HG02678 (cell line): Measurements from ENCODE around the gene OR10AD1.
"Not testable (repeated sequence)": the region's sequence is repeated elsewhere in the genome, so short reads cannot be mapped to it uniquely, and the experiment has no call there.

Experiments
- ATAC-seq: cut with Tn5 transposase; IDR thresholded peaks from one replicate; pipeline ENCODE4 v1.9.1; 2021; ENCODE audit warnings: mild to moderate bottlenecking, moderate library complexity; ENCODE audit not compliant: unreplicated experiment

The OR10AD1 gene

DNA sequence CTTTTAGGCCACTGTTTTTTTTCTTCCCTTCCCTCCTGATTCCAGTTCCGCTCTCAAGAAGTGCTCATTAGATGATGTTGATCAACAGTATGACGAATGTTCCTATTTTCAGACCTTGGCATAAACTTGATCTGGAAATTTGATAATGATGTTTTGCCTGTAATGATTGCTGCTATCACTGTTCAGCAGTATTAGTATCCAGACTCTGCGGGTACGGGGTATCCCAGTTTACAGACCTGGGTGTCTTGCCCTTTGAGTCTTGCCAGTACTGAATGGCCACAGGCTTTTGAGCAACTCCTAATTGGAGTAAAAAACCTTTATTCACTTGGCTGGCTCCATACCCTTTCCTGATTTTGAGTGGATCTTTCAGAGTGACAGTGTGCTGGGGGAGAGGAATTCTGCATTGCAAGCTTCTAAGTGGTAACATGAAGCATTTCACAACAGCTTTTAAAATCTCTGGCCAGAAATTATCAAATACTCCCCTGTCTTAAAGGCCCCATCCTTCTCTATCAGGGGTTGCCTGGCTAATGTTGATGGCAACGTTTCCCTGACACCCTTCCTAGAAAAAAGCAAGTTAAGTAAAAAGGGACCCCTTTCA, 39.8 kb downstream of the OR10AD1 start:
- ATAC-seq, result no peak

- no peak for ATAC-seq
Measured at GRCh38 chr12:48160807-48161206, 42.3 kb downstream of the OR10AD1 start.

DNA sequence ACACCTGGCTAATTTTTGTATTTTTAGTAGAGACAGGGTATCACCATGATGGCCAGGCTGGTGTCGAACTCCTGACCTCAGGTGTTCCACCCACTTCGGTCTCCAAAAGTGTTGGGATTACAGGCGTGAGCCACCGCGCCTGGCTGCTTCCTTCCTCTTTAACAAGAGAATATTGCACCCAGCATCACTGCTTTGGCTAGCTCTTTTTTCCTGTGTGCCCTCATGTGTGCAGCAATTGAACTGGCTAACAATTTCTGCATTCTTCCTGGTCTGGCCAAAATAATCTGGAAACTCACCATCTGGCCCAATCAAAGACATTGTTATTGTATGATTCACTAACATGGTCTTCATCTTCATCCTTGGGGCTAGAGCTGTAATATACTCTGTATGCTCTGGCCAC, 43.0 kb downstream of the OR10AD1 start:
- no peak for ATAC-seq

GRCh38 chr12:48157889-48158370, 45.2 kb downstream of the OR10AD1 start:
- ATAC-seq, result no peak

DNA sequence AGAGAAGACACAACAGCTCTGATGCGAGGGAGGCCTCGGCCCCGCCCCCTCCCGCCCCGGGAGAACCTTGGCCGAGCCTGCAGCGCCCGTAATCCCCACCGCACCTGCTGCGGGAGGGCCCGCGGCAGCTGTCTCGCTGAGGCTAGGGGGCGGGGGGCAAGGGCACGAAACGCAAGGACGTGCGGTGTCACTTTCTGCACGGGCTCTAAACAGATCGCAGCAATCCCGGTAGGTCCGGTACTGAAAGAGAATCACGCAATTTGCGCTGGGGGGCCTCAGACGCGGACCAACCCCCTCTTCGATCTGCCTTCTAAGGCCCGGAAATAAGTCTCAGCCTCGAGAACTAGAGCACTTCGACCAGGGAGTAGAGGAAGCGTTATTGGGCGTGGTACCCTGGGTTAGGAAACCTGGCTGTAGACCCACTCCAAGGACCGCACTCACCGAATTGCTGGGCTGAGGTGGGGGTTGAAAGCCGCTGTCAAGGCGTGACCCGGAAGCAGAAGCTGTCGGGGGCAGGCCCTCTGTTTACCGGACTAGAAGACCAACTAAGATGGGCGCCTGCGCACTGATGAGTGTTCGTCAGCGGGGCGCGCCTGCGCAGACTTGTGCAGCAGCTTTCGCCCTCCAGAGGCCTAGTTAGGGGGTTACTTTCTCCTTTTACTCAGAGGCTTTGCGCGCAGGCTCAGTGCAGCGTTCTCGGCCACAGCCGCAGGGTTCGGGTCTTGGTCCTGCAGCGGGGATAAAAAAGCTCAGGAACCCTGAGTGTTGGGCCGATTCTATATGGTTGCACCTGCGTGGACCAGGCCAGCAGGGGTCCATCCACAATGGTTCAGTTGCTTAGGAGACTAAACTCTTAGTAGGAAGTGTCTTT, 45.8 kb downstream of the OR10AD1 start, which contains the start of gene ASB8:
ASB8 (minus strand) TSS at position 498 of the 871 bp plus-strand sequence. CDS start 4,019 bp downstream, outside the sequence.
- ATAC-seq, result peak; percentile 89

GRCh38 chr12:48156652-48157017, 46.5 kb downstream of the OR10AD1 start:
- no peak for ATAC-seq

DNA sequence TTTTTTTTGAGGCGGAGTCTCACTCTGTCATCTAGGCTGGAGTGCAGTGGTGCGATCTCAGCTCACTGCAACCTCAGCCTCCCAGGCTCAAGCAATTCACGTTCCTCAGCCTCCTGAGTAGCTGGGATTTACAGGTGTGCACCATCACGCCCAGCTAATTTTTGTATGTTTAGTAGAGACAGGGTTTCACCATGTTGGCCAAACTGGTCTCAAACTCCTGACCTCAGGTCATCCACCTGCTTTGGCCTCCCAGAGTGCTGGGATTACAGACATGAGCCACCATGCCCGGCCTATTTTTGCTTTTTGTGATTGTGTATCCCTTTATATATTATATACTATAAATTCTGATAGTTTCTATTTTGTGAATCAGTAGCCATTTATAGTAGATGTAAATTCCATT, 47.3 kb downstream of the OR10AD1 start:
- ATAC-seq, result not testable (repeated sequence)
